GF-D8 (cell line): ENCODE results near the gene CD53.

Source experiments
- DNase-seq: peaks from one replicate; lab custom pipeline; 2025; lab: John Stamatoyannopoulos, UW

Gene CD53

GRCh38 chr1:110876748-110877341 lies 3.9 kb downstream of the CD53 start:
- no peak for DNase-seq

- DNase-seq, result no peak
These were observed 4.4 kb downstream of the CD53 start for GRCh38 chr1:110877364-110877763.

- DNase-seq, result no peak
These were observed 4.8 kb downstream of the CD53 start for GRCh38 chr1:110877776-110878175.

GRCh38 chr1:110878591-110878990 lies 5.6 kb downstream of the CD53 start:
- no peak for DNase-seq

- no peak for DNase-seq
These were observed 6.0 kb downstream of the CD53 start for GRCh38 chr1:110878993-110879392.

- peak; percentile 81 for DNase-seq
These were observed 7.0 kb downstream of the CD53 start for GRCh38 chr1:110879758-110880606.

GRCh38 chr1:110880708-110881374 lies 7.9 kb downstream of the CD53 start:
- DNase-seq, result no peak

- DNase-seq, result peak; percentile 44
These were observed 15.1 kb downstream of the CD53 start for GRCh38 chr1:110888049-110888448.

- DNase-seq, result no peak
These were observed 15.7 kb downstream of the CD53 start for GRCh38 chr1:110888641-110889040.

GRCh38 chr1:110890474-110891196 lies 17.7 kb downstream of the CD53 start:
- no peak for DNase-seq

- no peak for DNase-seq
These were observed 21.1 kb downstream of the CD53 start for GRCh38 chr1:110893908-110894490.

- no peak for DNase-seq
These were observed 23.1 kb downstream of the CD53 start for GRCh38 chr1:110896090-110896489.

- DNase-seq, result no peak
These were observed 24.7 kb downstream of the CD53 start for GRCh38 chr1:110897681-110898080.

GRCh38 chr1:110898734-110899457 lies 25.9 kb downstream of the CD53 start:
- no peak for DNase-seq

- DNase-seq, result no peak
These were observed 26.5 kb downstream of the CD53 start for GRCh38 chr1:110899458-110899843.

- DNase-seq, result no peak
These were observed 30.0 kb downstream of the CD53 start for GRCh38 chr1:110902820-110903463.

- no peak for DNase-seq
These were observed 31.0 kb downstream of the CD53 start for GRCh38 chr1:110903853-110904500.

GRCh38 chr1:110912784-110913183 lies 39.8 kb downstream of the CD53 start:
- no peak for DNase-seq

GRCh38 chr1:110914676-110915075 lies 41.7 kb downstream of the CD53 start:
- DNase-seq, result no peak

GRCh38 chr1:110915804-110916203 lies 42.9 kb downstream of the CD53 start:
- DNase-seq, result no peak
